GM23338 (cell line): ENCODE data around the gene PDIA5. TPM values are rescaled to one million over a fixed set of nuclear protein-coding genes. Genes with fewer than 3 reads are reported as not detected.

Source experiments
- ATAC-seq: fragments of 200-7000 bp; cut with Tn5 transposase; 3 replicates; pipeline ENCODE4 v1.9.1; 2020
- DNase-seq: peaks from one replicate; pipeline ENCODE4 v3.0.0-alpha.2; 2015; ENCODE audit warnings: low spot score
- H2AFZ ChIP-seq: fragments of 200-600 bp; sonication (generic); 2 replicates; pipeline ENCODE4 v1.8.0; 2016; ENCODE audit warnings: antibody characterized with exemption, mild to moderate bottlenecking, moderate library complexity
- H3F3A ChIP-seq: fragments of 200-600 bp; sonication (generic); replicated peaks from 2 replicates; pipeline ENCODE4 v1.8.0; 2017; ENCODE audit warnings: antibody characterized with exemption, mixed run types, low read depth
- H3K27ac ChIP-seq: fragments of 200-600 bp; sonication (generic); 2 replicates; pipeline ENCODE4 v1.6.1; 2016; ENCODE audit warnings: low read depth
- H3K27me3 ChIP-seq: fragments of 200-600 bp; sonication (generic); 2 replicates; pipeline ENCODE4 v1.8.0; 2016; ENCODE audit warnings: mild to moderate bottlenecking, mixed run types, moderate library complexity; ENCODE audit not compliant: insufficient read depth
- H3K36me3 ChIP-seq: fragments of 200-600 bp; sonication (generic); 2 replicates; pipeline ENCODE4 v1.8.0; 2016; ENCODE audit warnings: mild to moderate bottlenecking; ENCODE audit not compliant: insufficient read depth
- H3K4me1 ChIP-seq: fragments of 200-600 bp; sonication (generic); 2 replicates; pipeline ENCODE4 v1.8.0; 2016; ENCODE audit warnings: mild to moderate bottlenecking, moderate library complexity; ENCODE audit not compliant: insufficient read depth
- H3K4me2 ChIP-seq: fragments of 200-600 bp; sonication (generic); 2 replicates; pipeline ENCODE4 v1.7.1; 2017; ENCODE audit warnings: mixed run types
- H3K4me3 ChIP-seq: fragments of 200-600 bp; sonication (generic); 2 replicates; pipeline ENCODE4 v1.6.1; 2016; ENCODE audit warnings: mixed run types
- H3K79me2 ChIP-seq: fragments of 200-600 bp; sonication (generic); replicated peaks from 2 replicates; pipeline ENCODE4 v1.8.0; 2017; ENCODE audit warnings: mild to moderate bottlenecking; ENCODE audit not compliant: insufficient read depth
- H3K9me2 ChIP-seq: fragments of 200-600 bp; sonication (generic); 2 replicates; pipeline ENCODE4 v1.8.0; 2017; ENCODE audit not compliant: insufficient read depth
- H4K20me1 ChIP-seq: fragments of 200-600 bp; sonication (generic); replicated peaks from 2 replicates; pipeline ENCODE4 v1.8.0; 2017; ENCODE audit warnings: mild to moderate bottlenecking; ENCODE audit not compliant: insufficient read depth
- H3K27ac Mint-ChIP-seq: 2 replicates; pipeline ENCODE4 v1.8.0; 2020; ENCODE audit warnings: inconsistent platforms, mild to moderate bottlenecking, moderate library complexity, mixed read lengths
- H3K27me3 Mint-ChIP-seq: 3 replicates; pipeline ENCODE4 v1.8.0; 2022; ENCODE audit warnings: low read depth, mild to moderate bottlenecking, moderate library complexity, mixed read lengths, inconsistent platforms; ENCODE audit not compliant: insufficient read depth, poor library complexity
- H3K36me3 Mint-ChIP-seq: 3 replicates; pipeline ENCODE4 v1.8.0; 2021; ENCODE audit warnings: low read depth, mild to moderate bottlenecking, inconsistent platforms, moderate library complexity, mixed read lengths
- H3K4me1 Mint-ChIP-seq: 3 replicates; pipeline ENCODE4 v1.8.0; 2020; ENCODE audit warnings: mild to moderate bottlenecking, inconsistent platforms, mixed read lengths
- H3K4me3 Mint-ChIP-seq: 3 replicates; pipeline ENCODE4 v1.8.0; 2021; ENCODE audit warnings: moderate library complexity, mild to moderate bottlenecking, inconsistent platforms, mixed read lengths
- H3K9me3 Mint-ChIP-seq: 3 replicates; pipeline ENCODE4 v1.8.0; 2020; ENCODE audit warnings: moderate library complexity, mild to moderate bottlenecking, inconsistent platforms, mixed read lengths
- CREB1 ChIP-seq: fragments of 250-450 bp; sonication (Bioruptor Pico); IDR thresholded peaks from 2 replicates; pipeline ENCODE4 v1.5.0; 2020; ENCODE audit warnings: low read depth, mild to moderate bottlenecking, moderate library complexity
- EZH2 ChIP-seq: fragments of 200-600 bp; sonication (generic); IDR thresholded peaks from one replicate; pipeline ENCODE4 v1.8.0; 2017; ENCODE audit warnings: antibody characterized with exemption, mild to moderate bottlenecking, low read depth; ENCODE audit not compliant: unreplicated experiment
- EZH2phosphoT487 ChIP-seq: fragments of 200-600 bp; sonication (generic); IDR thresholded peaks from one replicate; pipeline ENCODE4 v1.8.1; 2018; ENCODE audit warnings: antibody characterized with exemption; ENCODE audit not compliant: unreplicated experiment
- JUNB ChIP-seq: IDR thresholded peaks from one replicate; pipeline ENCODE4 v1.6.1; 2016; ENCODE audit warnings: antibody characterized with exemption; ENCODE audit not compliant: unreplicated experiment
- NANOG ChIP-seq: IDR thresholded peaks from 2 replicates; pipeline ENCODE4 v1.6.1; 2016; ENCODE audit warnings: antibody characterized with exemption, borderline replicate concordance
- STAT1 ChIP-seq: IDR thresholded peaks from one replicate; pipeline ENCODE4 v1.6.1; 2016; ENCODE audit warnings: antibody characterized with exemption; ENCODE audit not compliant: unreplicated experiment
- ZNF114 ChIP-seq: fragments of 250-450 bp; sonication (Bioruptor Pico); IDR thresholded peaks from 2 replicates; pipeline ENCODE4 v1.5.0; 2020; ENCODE audit warnings: mild to moderate bottlenecking, moderate library complexity
- ZNF331 ChIP-seq: fragments of 250-450 bp; sonication (Bioruptor Pico); IDR thresholded peaks from 2 replicates; pipeline ENCODE4 v1.5.0; 2020; ENCODE audit warnings: low read depth, mild to moderate bottlenecking, moderate library complexity
- polyA plus RNA-seq: library from polyadenylated mRNA; unstranded; fragments of >200 nt; fragmentation: Nextera tagmentation; extraction: Ambion mirVana; gene quantifications from 2 replicates; pipeline ENCODE4 v1.2.1, GENCODE V29; 2016
- total RNA-seq: library from RNA; depleted of rRNA; stranded (reverse); fragments of >200 nt; shearing (Covaris generic); gene quantifications from 2 replicates; pipeline ENCODE4 v1.2.3, GENCODE V29; 2014
- TF ChIP-seq, protein P1 (sequence below), 2 experiments: fragments of 200-600 bp in 1 of 2; sonication (generic) in 1 of 2; conservative IDR thresholded peaks; 2 replicates each; pipeline versions ENCODE4 v1.5.1 to v1.6.1; 2016 to 2017; ENCODE audit warnings: antibody characterized with exemption in 2 of 2, low read depth in 2 of 2, mild to moderate bottlenecking in 2 of 2, moderate library complexity in 1 of 2
- TF ChIP-seq, protein P2 (sequence below): IDR thresholded peaks from one replicate; pipeline ENCODE4 v1.6.1; 2018; ENCODE audit warnings: antibody characterized with exemption; ENCODE audit not compliant: unreplicated experiment

PDIA5 gene
- total and polyA plus RNA-seq, 2 experiments from 2014 or later = 22.9 to 28.1 TPM

DNA sequence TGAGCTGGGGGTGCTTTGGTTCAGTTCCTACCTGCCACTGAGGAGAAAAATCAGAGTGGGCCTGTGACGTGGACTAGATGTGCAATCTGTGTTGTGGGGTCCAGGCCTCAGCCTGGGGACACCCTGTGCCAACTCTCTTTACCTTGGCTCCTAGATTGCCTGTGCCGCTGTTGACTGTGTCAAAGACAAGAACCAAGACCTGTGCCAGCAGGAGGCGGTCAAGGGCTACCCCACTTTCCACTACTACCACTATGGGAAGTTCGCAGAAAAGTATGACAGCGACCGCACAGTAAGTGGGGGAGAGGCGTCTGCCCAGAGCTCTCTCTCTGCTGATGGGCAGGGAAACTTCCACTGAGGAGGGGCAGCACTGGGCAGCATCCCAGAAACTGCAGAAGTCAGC, 94.3 kb downstream of the PDIA5 start:
- Histone ChIP-seq H3K36me3 (peaks cover 11% of the 10 kb centered on the region; the same call in 1 of the 2 replicates), H3K4me1 (no peaks in the 10 kb centered on the region), H3K27me3 (no peaks in the 10 kb centered on the region), H2AFZ (no peak overlapping the region), H3K27ac (no peak overlapping the region), H3K4me3 (no peak overlapping the region), H3F3A (no peaks in the 10 kb centered on the region), H3K9me2 (no peaks in the 10 kb centered on the region), H3K4me2 (no peak overlapping the region), H3K79me2 (no peaks in the 10 kb centered on the region), H4K20me1 (no peaks in the 10 kb centered on the region)
- Mint-ChIP-seq H3K36me3 (peaks cover 44% of the 10 kb centered on the region), H3K4me3 (no peak overlapping the region), H3K27ac (no peak overlapping the region), H3K9me3 (peaks cover 4% of the 10 kb centered on the region; the same call in 2 of the 3 replicates), H3K27me3 (peaks cover 7% of the 10 kb centered on the region), H3K4me1 (no peaks in the 10 kb centered on the region)
- ATAC-seq = peak; percentile 87
- DNase-seq = peak; percentile 63
- no peak for TF ChIP-seq EZH2phosphoT487
- TF ChIP-seq, protein P1, sequence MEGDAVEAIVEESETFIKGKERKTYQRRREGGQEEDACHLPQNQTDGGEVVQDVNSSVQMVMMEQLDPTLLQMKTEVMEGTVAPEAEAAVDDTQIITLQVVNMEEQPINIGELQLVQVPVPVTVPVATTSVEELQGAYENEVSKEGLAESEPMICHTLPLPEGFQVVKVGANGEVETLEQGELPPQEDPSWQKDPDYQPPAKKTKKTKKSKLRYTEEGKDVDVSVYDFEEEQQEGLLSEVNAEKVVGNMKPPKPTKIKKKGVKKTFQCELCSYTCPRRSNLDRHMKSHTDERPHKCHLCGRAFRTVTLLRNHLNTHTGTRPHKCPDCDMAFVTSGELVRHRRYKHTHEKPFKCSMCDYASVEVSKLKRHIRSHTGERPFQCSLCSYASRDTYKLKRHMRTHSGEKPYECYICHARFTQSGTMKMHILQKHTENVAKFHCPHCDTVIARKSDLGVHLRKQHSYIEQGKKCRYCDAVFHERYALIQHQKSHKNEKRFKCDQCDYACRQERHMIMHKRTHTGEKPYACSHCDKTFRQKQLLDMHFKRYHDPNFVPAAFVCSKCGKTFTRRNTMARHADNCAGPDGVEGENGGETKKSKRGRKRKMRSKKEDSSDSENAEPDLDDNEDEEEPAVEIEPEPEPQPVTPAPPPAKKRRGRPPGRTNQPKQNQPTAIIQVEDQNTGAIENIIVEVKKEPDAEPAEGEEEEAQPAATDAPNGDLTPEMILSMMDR (conservative IDR thresholded peaks at IDR 0.05; ENCODE audit: low read depth in 2 of 2) = peak; percentile 61 to 83

DNA sequence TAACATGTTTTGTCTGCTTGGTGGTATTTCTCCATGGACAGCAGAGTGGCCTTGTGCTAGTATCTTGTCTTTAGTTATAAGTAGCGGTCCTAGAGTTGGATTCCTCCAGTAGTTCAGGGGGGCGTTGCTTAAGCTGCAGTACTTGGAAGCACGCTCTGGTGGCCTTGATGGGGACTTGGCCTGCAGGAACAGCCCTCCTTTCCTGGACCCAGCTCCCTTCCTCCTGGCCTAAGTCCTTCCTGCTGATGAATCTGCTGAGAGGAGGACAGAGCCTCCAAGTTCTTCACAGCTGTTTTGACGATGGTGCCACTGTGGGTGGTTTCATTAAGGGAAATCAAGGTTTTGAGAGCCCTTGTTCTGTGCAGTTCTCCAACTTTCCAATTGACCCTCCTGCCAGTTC, 96.3 kb downstream of the PDIA5 start:
- no peaks in the 10 kb centered on the region for H4K20me1 ChIP-seq
- ATAC-seq (no peak), DNase-seq (no peak)
- H3K4me1 ChIP-seq = no peaks in the 10 kb centered on the region
- no peaks in the 10 kb centered on the region for H3F3A ChIP-seq
- H3K9me2 ChIP-seq = no peaks in the 10 kb centered on the region
- H3K4me3 Mint-ChIP-seq = no peak overlapping the region
- no peak overlapping the region; the same call in 1 of the 2 replicates for H3K27ac Mint-ChIP-seq
- H2AFZ ChIP-seq = no peak overlapping the region
- H3K36me3 Mint-ChIP-seq = peaks cover 56% of the 10 kb centered on the region
- peaks cover 5% of the 10 kb centered on the region for H3K27me3 Mint-ChIP-seq
- H3K4me1 Mint-ChIP-seq = no peaks in the 10 kb centered on the region
- H3K79me2 ChIP-seq = no peaks in the 10 kb centered on the region
- no peak overlapping the region for H3K27ac ChIP-seq
- H3K4me3 ChIP-seq = no peak overlapping the region
- no peak overlapping the region for H3K4me2 ChIP-seq
- peaks cover 15% of the 10 kb centered on the region; the same call in 1 of the 2 replicates for H3K36me3 ChIP-seq
- H3K9me3 Mint-ChIP-seq = peaks cover 11% of the 10 kb centered on the region
- no peaks in the 10 kb centered on the region for H3K27me3 ChIP-seq
- TF ChIP-seq, protein P1 (conservative IDR thresholded peaks at IDR 0.05; ENCODE audit: low read depth in 2 of 2) = no peak
- TF ChIP-seq, protein P2, sequence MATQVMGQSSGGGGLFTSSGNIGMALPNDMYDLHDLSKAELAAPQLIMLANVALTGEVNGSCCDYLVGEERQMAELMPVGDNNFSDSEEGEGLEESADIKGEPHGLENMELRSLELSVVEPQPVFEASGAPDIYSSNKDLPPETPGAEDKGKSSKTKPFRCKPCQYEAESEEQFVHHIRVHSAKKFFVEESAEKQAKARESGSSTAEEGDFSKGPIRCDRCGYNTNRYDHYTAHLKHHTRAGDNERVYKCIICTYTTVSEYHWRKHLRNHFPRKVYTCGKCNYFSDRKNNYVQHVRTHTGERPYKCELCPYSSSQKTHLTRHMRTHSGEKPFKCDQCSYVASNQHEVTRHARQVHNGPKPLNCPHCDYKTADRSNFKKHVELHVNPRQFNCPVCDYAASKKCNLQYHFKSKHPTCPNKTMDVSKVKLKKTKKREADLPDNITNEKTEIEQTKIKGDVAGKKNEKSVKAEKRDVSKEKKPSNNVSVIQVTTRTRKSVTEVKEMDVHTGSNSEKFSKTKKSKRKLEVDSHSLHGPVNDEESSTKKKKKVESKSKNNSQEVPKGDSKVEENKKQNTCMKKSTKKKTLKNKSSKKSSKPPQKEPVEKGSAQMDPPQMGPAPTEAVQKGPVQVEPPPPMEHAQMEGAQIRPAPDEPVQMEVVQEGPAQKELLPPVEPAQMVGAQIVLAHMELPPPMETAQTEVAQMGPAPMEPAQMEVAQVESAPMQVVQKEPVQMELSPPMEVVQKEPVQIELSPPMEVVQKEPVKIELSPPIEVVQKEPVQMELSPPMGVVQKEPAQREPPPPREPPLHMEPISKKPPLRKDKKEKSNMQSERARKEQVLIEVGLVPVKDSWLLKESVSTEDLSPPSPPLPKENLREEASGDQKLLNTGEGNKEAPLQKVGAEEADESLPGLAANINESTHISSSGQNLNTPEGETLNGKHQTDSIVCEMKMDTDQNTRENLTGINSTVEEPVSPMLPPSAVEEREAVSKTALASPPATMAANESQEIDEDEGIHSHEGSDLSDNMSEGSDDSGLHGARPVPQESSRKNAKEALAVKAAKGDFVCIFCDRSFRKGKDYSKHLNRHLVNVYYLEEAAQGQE = no peak
- TF ChIP-seq STAT1 (no peak), EZH2 (no peak), CREB1 (CRISPR knock-in tag) (no peak), NANOG (no peak), JUNB (no peak), EZH2phosphoT487 (no peak), ZNF331 (CRISPR knock-in tag) (no peak), ZNF114 (no peak)
